GM23338 (cell line): Measurements from ENCODE around the gene ABI1. TPM values are rescaled to one million over a fixed set of nuclear protein-coding genes. Genes with fewer than 3 reads are reported as not detected.

ENCODE experiments used
- ATAC-seq: fragments of 200-7000 bp; cut with Tn5 transposase; 3 replicates; pipeline ENCODE4 v1.9.1; 2020
- DNase-seq: peaks from one replicate; pipeline ENCODE4 v3.0.0-alpha.2; 2015; ENCODE audit warnings: low spot score
- H2AFZ ChIP-seq: fragments of 200-600 bp; sonication (generic); 2 replicates; pipeline ENCODE4 v1.8.0; 2016; ENCODE audit warnings: antibody characterized with exemption, mild to moderate bottlenecking, moderate library complexity
- H3F3A ChIP-seq: fragments of 200-600 bp; sonication (generic); replicated peaks from 2 replicates; pipeline ENCODE4 v1.8.0; 2017; ENCODE audit warnings: antibody characterized with exemption, mixed run types, low read depth
- H3K27ac ChIP-seq: fragments of 200-600 bp; sonication (generic); 2 replicates; pipeline ENCODE4 v1.6.1; 2016; ENCODE audit warnings: low read depth
- H3K27me3 ChIP-seq: fragments of 200-600 bp; sonication (generic); 2 replicates; pipeline ENCODE4 v1.8.0; 2016; ENCODE audit warnings: mild to moderate bottlenecking, mixed run types, moderate library complexity; ENCODE audit not compliant: insufficient read depth
- H3K36me3 ChIP-seq: fragments of 200-600 bp; sonication (generic); 2 replicates; pipeline ENCODE4 v1.8.0; 2016; ENCODE audit warnings: mild to moderate bottlenecking; ENCODE audit not compliant: insufficient read depth
- H3K4me1 ChIP-seq: fragments of 200-600 bp; sonication (generic); 2 replicates; pipeline ENCODE4 v1.8.0; 2016; ENCODE audit warnings: mild to moderate bottlenecking, moderate library complexity; ENCODE audit not compliant: insufficient read depth
- H3K4me2 ChIP-seq: fragments of 200-600 bp; sonication (generic); 2 replicates; pipeline ENCODE4 v1.7.1; 2017; ENCODE audit warnings: mixed run types
- H3K4me3 ChIP-seq: fragments of 200-600 bp; sonication (generic); 2 replicates; pipeline ENCODE4 v1.6.1; 2016; ENCODE audit warnings: mixed run types
- H3K79me2 ChIP-seq: fragments of 200-600 bp; sonication (generic); replicated peaks from 2 replicates; pipeline ENCODE4 v1.8.0; 2017; ENCODE audit warnings: mild to moderate bottlenecking; ENCODE audit not compliant: insufficient read depth
- H3K9me2 ChIP-seq: fragments of 200-600 bp; sonication (generic); 2 replicates; pipeline ENCODE4 v1.8.0; 2017; ENCODE audit not compliant: insufficient read depth
- H4K20me1 ChIP-seq: fragments of 200-600 bp; sonication (generic); replicated peaks from 2 replicates; pipeline ENCODE4 v1.8.0; 2017; ENCODE audit warnings: mild to moderate bottlenecking; ENCODE audit not compliant: insufficient read depth
- H3K27ac Mint-ChIP-seq: 2 replicates; pipeline ENCODE4 v1.8.0; 2020; ENCODE audit warnings: inconsistent platforms, mild to moderate bottlenecking, moderate library complexity, mixed read lengths
- H3K27me3 Mint-ChIP-seq: 3 replicates; pipeline ENCODE4 v1.8.0; 2022; ENCODE audit warnings: low read depth, mild to moderate bottlenecking, moderate library complexity, mixed read lengths, inconsistent platforms; ENCODE audit not compliant: insufficient read depth, poor library complexity
- H3K36me3 Mint-ChIP-seq: 3 replicates; pipeline ENCODE4 v1.8.0; 2021; ENCODE audit warnings: low read depth, mild to moderate bottlenecking, inconsistent platforms, moderate library complexity, mixed read lengths
- H3K4me1 Mint-ChIP-seq: 3 replicates; pipeline ENCODE4 v1.8.0; 2020; ENCODE audit warnings: mild to moderate bottlenecking, inconsistent platforms, mixed read lengths
- H3K4me3 Mint-ChIP-seq: 3 replicates; pipeline ENCODE4 v1.8.0; 2021; ENCODE audit warnings: moderate library complexity, mild to moderate bottlenecking, inconsistent platforms, mixed read lengths
- H3K9me3 Mint-ChIP-seq: 3 replicates; pipeline ENCODE4 v1.8.0; 2020; ENCODE audit warnings: moderate library complexity, mild to moderate bottlenecking, inconsistent platforms, mixed read lengths
- CREB1 ChIP-seq: fragments of 250-450 bp; sonication (Bioruptor Pico); IDR thresholded peaks from 2 replicates; pipeline ENCODE4 v1.5.0; 2020; ENCODE audit warnings: low read depth, mild to moderate bottlenecking, moderate library complexity
- EZH2 ChIP-seq: fragments of 200-600 bp; sonication (generic); IDR thresholded peaks from one replicate; pipeline ENCODE4 v1.8.0; 2017; ENCODE audit warnings: antibody characterized with exemption, mild to moderate bottlenecking, low read depth; ENCODE audit not compliant: unreplicated experiment
- EZH2phosphoT487 ChIP-seq: fragments of 200-600 bp; sonication (generic); IDR thresholded peaks from one replicate; pipeline ENCODE4 v1.8.1; 2018; ENCODE audit warnings: antibody characterized with exemption; ENCODE audit not compliant: unreplicated experiment
- JUNB ChIP-seq: IDR thresholded peaks from one replicate; pipeline ENCODE4 v1.6.1; 2016; ENCODE audit warnings: antibody characterized with exemption; ENCODE audit not compliant: unreplicated experiment
- NANOG ChIP-seq: IDR thresholded peaks from 2 replicates; pipeline ENCODE4 v1.6.1; 2016; ENCODE audit warnings: antibody characterized with exemption, borderline replicate concordance
- POLR2AphosphoS5 ChIP-seq: IDR thresholded peaks from 2 replicates; pipeline ENCODE4 v1.6.1; 2016; ENCODE audit warnings: antibody characterized with exemption, low read depth
- STAT1 ChIP-seq: IDR thresholded peaks from one replicate; pipeline ENCODE4 v1.6.1; 2016; ENCODE audit warnings: antibody characterized with exemption; ENCODE audit not compliant: unreplicated experiment
- ZNF114 ChIP-seq: fragments of 250-450 bp; sonication (Bioruptor Pico); IDR thresholded peaks from 2 replicates; pipeline ENCODE4 v1.5.0; 2020; ENCODE audit warnings: mild to moderate bottlenecking, moderate library complexity
- ZNF331 ChIP-seq: fragments of 250-450 bp; sonication (Bioruptor Pico); IDR thresholded peaks from 2 replicates; pipeline ENCODE4 v1.5.0; 2020; ENCODE audit warnings: low read depth, mild to moderate bottlenecking, moderate library complexity
- polyA plus RNA-seq: library from polyadenylated mRNA; unstranded; fragments of >200 nt; fragmentation: Nextera tagmentation; extraction: Ambion mirVana; gene quantifications from 2 replicates; pipeline ENCODE4 v1.2.1, GENCODE V29; 2016
- total RNA-seq: library from RNA; depleted of rRNA; stranded (reverse); fragments of >200 nt; shearing (Covaris generic); gene quantifications from 2 replicates; pipeline ENCODE4 v1.2.3, GENCODE V29; 2014
- TF ChIP-seq, protein P1 (sequence below): fragments of 250-450 bp; sonication (Bioruptor Pico); IDR thresholded peaks from 2 replicates; pipeline ENCODE4 v1.5.0; 2020; ENCODE audit warnings: mild to moderate bottlenecking, moderate library complexity
- TF ChIP-seq, protein P2 (sequence below), 2 experiments: fragments of 200-600 bp in 1 of 2; sonication (generic) in 1 of 2; conservative IDR thresholded peaks; 2 replicates each; pipeline versions ENCODE4 v1.5.1 to v1.6.1; 2016 to 2017; ENCODE audit warnings: antibody characterized with exemption in 2 of 2, low read depth in 2 of 2, mild to moderate bottlenecking in 2 of 2, moderate library complexity in 1 of 2
- TF ChIP-seq, protein P3 (sequence below): IDR thresholded peaks from one replicate; pipeline ENCODE4 v1.6.1; 2018; ENCODE audit warnings: antibody characterized with exemption; ENCODE audit not compliant: unreplicated experiment
- TF ChIP-seq, protein P4 (sequence below): IDR thresholded peaks from 2 replicates; pipeline ENCODE4 v1.6.1; 2016; ENCODE audit warnings: antibody characterized with exemption

Gene ABI1
- total and polyA plus RNA-seq, 2 experiments from 2014 or later = 22.3 to 30.7 TPM

DNA sequence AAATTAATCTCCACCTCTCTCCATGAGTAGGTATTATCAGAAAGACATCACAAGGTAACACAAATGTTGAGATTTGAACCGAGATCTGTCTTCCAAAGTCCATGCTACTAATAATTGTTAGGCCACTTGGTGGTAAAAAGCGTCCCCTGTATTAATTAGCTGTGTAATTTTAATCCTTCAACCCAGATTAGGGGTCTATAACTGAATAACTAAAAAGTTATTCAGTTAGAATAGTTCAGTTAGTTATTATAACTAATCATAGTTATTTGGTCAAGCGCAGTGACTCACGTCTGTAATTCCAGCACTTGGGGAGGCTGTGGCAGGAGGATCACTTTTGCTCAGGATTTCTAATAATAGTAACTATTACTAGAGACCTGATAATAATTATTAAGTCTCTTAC, 157.7 kb downstream of the ABI1 start:
- Histone ChIP-seq H3K36me3 (peaks cover 19% of the 10 kb centered on the region), H4K20me1 (peaks cover 12% of the 10 kb centered on the region; the same call in 1 of the 2 replicates), H3K4me3 (no peak overlapping the region), H3K27ac (no peak overlapping the region), H3K4me1 (peaks cover 5% of the 10 kb centered on the region; the same call in 1 of the 2 replicates), H3K27me3 (no peaks in the 10 kb centered on the region), H3F3A (no peaks in the 10 kb centered on the region), H3K4me2 (no peak overlapping the region), H2AFZ (no peak overlapping the region), H3K79me2 (peaks cover 55% of the 10 kb centered on the region), H3K9me2 (no peaks in the 10 kb centered on the region)
- TF ChIP-seq STAT1 (no peak), ZNF114 (CRISPR knock-in tag) (no peak), EZH2 (no peak), EZH2phosphoT487 (no peak), POLR2AphosphoS5 (no peak), ZNF331 (CRISPR knock-in tag) (no peak), NANOG (no peak), JUNB (no peak), CREB1 (CRISPR knock-in tag) (no peak)
- TF ChIP-seq, protein P1, sequence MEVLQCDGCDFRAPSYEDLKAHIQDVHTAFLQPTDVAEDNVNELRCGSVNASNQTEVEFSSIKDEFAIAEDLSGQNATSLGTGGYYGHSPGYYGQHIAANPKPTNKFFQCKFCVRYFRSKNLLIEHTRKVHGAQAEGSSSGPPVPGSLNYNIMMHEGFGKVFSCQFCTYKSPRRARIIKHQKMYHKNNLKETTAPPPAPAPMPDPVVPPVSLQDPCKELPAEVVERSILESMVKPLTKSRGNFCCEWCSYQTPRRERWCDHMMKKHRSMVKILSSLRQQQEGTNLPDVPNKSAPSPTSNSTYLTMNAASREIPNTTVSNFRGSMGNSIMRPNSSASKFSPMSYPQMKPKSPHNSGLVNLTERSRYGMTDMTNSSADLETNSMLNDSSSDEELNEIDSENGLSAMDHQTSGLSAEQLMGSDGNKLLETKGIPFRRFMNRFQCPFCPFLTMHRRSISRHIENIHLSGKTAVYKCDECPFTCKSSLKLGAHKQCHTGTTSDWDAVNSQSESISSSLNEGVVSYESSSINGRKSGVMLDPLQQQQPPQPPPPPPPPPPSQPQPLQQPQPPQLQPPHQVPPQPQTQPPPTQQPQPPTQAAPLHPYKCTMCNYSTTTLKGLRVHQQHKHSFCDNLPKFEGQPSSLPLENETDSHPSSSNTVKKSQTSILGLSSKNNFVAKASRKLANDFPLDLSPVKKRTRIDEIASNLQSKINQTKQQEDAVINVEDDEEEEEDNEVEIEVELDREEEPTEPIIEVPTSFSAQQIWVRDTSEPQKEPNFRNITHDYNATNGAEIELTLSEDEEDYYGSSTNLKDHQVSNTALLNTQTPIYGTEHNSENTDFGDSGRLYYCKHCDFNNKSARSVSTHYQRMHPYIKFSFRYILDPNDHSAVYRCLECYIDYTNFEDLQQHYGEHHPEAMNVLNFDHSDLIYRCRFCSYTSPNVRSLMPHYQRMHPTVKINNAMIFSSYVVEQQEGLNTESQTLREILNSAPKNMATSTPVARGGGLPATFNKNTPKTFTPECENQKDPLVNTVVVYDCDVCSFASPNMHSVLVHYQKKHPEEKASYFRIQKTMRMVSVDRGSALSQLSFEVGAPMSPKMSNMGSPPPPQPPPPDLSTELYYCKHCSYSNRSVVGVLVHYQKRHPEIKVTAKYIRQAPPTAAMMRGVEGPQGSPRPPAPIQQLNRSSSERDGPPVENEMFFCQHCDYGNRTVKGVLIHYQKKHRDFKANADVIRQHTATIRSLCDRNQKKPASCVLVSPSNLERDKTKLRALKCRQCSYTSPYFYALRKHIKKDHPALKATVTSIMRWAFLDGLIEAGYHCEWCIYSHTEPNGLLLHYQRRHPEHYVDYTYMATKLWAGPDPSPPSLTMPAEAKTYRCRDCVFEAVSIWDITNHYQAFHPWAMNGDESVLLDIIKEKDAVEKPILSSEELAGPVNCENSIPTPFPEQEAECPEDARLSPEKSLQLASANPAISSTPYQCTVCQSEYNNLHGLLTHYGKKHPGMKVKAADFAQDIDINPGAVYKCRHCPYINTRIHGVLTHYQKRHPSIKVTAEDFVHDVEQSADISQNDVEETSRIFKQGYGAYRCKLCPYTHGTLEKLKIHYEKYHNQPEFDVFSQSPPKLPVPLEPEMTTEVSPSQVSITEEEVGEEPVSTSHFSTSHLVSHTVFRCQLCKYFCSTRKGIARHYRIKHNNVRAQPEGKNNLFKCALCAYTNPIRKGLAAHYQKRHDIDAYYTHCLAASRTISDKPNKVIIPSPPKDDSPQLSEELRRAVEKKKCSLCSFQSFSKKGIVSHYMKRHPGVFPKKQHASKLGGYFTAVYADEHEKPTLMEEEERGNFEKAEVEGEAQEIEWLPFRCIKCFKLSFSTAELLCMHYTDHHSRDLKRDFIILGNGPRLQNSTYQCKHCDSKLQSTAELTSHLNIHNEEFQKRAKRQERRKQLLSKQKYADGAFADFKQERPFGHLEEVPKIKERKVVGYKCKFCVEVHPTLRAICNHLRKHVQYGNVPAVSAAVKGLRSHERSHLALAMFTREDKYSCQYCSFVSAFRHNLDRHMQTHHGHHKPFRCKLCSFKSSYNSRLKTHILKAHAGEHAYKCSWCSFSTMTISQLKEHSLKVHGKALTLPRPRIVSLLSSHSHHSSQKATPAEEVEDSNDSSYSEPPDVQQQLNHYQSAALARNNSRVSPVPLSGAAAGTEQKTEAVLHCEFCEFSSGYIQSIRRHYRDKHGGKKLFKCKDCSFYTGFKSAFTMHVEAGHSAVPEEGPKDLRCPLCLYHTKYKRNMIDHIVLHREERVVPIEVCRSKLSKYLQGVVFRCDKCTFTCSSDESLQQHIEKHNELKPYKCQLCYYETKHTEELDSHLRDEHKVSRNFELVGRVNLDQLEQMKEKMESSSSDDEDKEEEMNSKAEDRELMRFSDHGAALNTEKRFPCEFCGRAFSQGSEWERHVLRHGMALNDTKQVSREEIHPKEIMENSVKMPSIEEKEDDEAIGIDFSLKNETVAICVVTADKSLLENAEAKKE (CRISPR knock-in tag) = no peak
- TF ChIP-seq, protein P2, sequence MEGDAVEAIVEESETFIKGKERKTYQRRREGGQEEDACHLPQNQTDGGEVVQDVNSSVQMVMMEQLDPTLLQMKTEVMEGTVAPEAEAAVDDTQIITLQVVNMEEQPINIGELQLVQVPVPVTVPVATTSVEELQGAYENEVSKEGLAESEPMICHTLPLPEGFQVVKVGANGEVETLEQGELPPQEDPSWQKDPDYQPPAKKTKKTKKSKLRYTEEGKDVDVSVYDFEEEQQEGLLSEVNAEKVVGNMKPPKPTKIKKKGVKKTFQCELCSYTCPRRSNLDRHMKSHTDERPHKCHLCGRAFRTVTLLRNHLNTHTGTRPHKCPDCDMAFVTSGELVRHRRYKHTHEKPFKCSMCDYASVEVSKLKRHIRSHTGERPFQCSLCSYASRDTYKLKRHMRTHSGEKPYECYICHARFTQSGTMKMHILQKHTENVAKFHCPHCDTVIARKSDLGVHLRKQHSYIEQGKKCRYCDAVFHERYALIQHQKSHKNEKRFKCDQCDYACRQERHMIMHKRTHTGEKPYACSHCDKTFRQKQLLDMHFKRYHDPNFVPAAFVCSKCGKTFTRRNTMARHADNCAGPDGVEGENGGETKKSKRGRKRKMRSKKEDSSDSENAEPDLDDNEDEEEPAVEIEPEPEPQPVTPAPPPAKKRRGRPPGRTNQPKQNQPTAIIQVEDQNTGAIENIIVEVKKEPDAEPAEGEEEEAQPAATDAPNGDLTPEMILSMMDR (conservative IDR thresholded peaks at IDR 0.05; ENCODE audit: low read depth in 2 of 2) = no peak
- TF ChIP-seq, protein P3, sequence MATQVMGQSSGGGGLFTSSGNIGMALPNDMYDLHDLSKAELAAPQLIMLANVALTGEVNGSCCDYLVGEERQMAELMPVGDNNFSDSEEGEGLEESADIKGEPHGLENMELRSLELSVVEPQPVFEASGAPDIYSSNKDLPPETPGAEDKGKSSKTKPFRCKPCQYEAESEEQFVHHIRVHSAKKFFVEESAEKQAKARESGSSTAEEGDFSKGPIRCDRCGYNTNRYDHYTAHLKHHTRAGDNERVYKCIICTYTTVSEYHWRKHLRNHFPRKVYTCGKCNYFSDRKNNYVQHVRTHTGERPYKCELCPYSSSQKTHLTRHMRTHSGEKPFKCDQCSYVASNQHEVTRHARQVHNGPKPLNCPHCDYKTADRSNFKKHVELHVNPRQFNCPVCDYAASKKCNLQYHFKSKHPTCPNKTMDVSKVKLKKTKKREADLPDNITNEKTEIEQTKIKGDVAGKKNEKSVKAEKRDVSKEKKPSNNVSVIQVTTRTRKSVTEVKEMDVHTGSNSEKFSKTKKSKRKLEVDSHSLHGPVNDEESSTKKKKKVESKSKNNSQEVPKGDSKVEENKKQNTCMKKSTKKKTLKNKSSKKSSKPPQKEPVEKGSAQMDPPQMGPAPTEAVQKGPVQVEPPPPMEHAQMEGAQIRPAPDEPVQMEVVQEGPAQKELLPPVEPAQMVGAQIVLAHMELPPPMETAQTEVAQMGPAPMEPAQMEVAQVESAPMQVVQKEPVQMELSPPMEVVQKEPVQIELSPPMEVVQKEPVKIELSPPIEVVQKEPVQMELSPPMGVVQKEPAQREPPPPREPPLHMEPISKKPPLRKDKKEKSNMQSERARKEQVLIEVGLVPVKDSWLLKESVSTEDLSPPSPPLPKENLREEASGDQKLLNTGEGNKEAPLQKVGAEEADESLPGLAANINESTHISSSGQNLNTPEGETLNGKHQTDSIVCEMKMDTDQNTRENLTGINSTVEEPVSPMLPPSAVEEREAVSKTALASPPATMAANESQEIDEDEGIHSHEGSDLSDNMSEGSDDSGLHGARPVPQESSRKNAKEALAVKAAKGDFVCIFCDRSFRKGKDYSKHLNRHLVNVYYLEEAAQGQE = no peak
- TF ChIP-seq, protein P4, sequence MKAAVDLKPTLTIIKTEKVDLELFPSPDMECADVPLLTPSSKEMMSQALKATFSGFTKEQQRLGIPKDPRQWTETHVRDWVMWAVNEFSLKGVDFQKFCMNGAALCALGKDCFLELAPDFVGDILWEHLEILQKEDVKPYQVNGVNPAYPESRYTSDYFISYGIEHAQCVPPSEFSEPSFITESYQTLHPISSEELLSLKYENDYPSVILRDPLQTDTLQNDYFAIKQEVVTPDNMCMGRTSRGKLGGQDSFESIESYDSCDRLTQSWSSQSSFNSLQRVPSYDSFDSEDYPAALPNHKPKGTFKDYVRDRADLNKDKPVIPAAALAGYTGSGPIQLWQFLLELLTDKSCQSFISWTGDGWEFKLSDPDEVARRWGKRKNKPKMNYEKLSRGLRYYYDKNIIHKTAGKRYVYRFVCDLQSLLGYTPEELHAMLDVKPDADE = no peak
- no peak for DNase-seq
- Mint-ChIP-seq H3K9me3 (peaks cover 3% of the 10 kb centered on the region; the same call in 2 of the 3 replicates), H3K27me3 (peaks cover 6% of the 10 kb centered on the region), H3K36me3 (peaks cover 74% of the 10 kb centered on the region), H3K4me3 (no peak overlapping the region), H3K4me1 (peaks cover 4% of the 10 kb centered on the region), H3K27ac (no peak overlapping the region)
- no peak for ATAC-seq
